GM18907 (cell line): ENCODE results near the gene MAGEB17.

Experiments used
- ATAC-seq: cut with Tn5 transposase; IDR thresholded peaks from one replicate; pipeline ENCODE4 v1.9.1; 2021; ENCODE audit warnings: mild to moderate bottlenecking, moderate library complexity; ENCODE audit not compliant: unreplicated experiment

MAGEB17 gene

DNA sequence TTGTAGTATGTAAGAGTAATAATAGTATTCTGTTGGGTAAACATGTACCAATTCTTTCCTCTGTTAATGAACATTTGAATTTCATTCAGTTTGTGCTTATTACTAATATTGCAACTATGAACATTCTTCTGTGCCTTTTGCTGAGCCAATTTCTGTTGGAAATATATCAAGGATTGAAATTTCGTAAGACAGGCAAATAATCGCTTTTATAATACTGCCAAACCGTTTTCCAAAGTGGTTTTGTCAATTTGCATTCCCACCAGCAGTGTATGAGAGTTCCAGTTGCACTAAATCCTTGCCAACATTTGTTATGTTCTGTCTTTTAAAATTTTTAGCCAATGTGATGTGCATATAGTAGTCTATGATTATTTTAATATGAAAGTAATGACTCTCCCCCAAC lies 38.6 kb downstream of the MAGEB17 start:
- ATAC-seq = no peak

DNA sequence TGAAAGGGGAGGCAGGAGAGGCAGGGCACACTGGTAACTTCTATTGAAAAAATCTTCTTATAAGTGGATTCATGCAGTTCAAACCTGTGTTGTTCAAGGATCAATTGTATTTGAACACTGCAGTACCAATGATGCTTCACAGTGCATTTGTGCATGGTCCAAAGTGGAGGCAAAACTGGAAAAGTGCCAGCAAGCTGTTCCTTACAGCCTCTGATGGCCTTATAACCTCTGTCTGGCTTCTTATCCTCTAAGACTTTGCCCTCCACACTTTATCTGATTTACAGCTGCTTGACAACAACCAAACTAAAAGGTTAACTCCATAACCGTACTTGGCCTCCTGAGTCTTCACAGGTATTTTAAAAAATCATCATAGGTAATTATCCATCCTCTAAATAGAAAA lies 40.4 kb downstream of the MAGEB17 start:
- ATAC-seq = no peak

DNA sequence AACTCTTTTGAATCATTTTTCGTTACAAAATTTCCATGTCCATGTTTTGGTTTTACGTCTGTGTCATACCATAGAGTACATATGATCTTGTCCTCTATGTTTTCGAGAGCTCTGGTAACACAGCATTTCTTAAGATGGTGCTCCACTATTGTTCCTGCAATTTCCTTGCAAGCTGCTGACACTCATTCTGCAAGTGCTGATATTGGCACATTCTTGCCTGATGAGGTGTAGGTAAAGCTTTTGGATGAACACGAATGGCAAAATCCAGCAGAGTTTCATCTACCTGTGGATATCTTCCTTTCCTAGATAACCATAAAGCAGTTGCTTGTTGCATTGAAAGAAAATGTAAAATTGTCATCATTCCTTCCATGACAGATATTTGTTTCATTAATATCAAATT lies 41.3 kb downstream of the MAGEB17 start:
- ATAC-seq = no peak

GRCh38 chrX:16210061-16210460 lies 42.8 kb downstream of the MAGEB17 start:
- no peak for ATAC-seq

- no peak for ATAC-seq
Measured at GRCh38 chrX:16212024-16212423, 44.7 kb downstream of the MAGEB17 start.

DNA sequence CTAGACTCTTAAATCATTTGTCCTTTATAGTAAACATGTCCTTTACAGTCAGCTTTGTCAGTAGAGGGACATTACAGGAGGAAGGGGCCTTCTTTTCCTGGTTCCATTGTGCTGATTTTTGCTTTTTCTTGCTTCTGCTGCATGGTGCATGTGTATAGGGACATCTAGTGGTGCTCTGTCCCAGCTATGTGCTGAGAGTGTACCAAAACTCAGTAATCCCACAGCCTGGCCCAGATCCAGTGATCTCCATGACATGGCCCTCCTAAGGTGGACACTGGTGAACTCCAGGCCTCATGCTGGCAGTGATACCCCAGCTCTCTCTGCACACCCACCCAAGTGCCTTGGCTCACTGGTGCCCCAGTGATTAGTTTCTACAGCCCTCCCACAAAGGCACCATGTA lies 45.2 kb downstream of the MAGEB17 start:
- ATAC-seq = no peak

DNA sequence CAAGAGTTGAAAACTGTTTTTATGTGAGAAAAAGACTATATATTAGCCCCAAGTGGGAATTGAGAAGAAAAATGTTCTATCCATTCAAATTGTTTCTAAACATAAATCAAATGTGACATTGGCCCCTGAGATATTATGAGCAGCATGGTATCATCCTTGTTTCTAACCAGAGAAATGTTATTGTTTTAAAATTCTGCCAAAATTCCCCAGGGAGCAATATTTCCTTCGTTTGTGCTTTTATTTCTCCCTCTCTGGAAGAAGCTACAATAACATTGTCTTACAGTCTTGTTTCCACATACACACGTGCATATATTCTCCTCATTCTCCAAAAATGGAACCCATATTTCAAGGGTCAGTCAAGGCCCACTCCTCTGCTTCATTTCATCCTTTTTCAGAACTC lies 46.7 kb downstream of the MAGEB17 start:
- ATAC-seq = no peak

DNA sequence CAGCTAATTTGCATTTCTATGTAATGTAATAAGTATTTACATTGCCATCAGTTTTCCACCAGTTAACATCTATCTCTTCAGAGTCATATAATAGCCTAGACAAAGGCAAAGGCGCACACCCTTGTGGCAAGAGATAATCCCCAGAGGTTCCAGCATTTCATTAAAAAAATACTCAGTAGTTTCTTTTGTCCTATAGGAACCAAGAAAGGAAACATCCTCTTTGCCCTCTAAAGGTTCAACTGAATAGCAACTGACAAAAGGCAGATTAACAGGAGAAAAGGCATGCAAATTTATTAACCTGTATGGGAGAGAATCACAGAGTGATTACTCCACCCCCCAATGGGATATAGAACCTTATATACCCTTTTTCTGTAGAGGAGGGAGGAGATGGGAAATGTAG lies 48.4 kb downstream of the MAGEB17 start:
- no peak for ATAC-seq
